GM23248 (cell line): ENCODE measurements around the gene MAP3K19.

Experiments
- EZH2 ChIP-seq: fragments of 200-600 bp; sonication (generic); IDR thresholded peaks from 2 replicates; pipeline ENCODE4 v1.6.1; 2018; ENCODE audit warnings: antibody characterized with exemption, mild to moderate bottlenecking; ENCODE audit not compliant: insufficient read depth, poor library complexity, severe bottlenecking
- EZH2phosphoT487 ChIP-seq: fragments of 200-600 bp; sonication (generic); IDR thresholded peaks from 2 replicates; pipeline ENCODE4 v1.6.1; 2018; ENCODE audit warnings: antibody characterized with exemption, moderate library complexity, mild to moderate bottlenecking, low read depth; ENCODE audit not compliant: insufficient read depth

GRCh38 chr2:135050132-135050531, 2.9 kb upstream of the MAP3K19 start:
- no peak for TF ChIP-seq EZH2
- no peak for TF ChIP-seq EZH2phosphoT487
